DOHH2 (cell line): Measurements from ENCODE around the gene RGPD3.
"Not testable (repeated sequence)": the region's sequence is repeated elsewhere in the genome, so short reads cannot be mapped to it uniquely, and the experiment has no call there.

ENCODE experiments used
- CTCF ChIP-seq: fragments of 200-600 bp; sonication (generic); IDR thresholded peaks from one replicate; pipeline ENCODE4 v1.5.1; 2014; ENCODE audit warnings: antibody characterized with exemption, mild to moderate bottlenecking, low read depth, low read length; ENCODE audit not compliant: poor library complexity, severe bottlenecking
- EZH2phosphoT487 ChIP-seq: fragments of 200-600 bp; sonication (generic); IDR thresholded peaks from 2 replicates; pipeline ENCODE4 v1.6.1; 2017; ENCODE audit warnings: borderline replicate concordance, mild to moderate bottlenecking, antibody characterized with exemption, low read length, moderate library complexity, mixed read lengths

GRCh38 chr2:106510791-106511190 lies 42.6 kb upstream of the RGPD3 start:
- TF ChIP-seq CTCF, EZH2phosphoT487: not testable (repeated sequence)
